Smooth muscle cell of the brain vasculature (primary cell): ENCODE data around the gene MPDZ.

ENCODE experiments used
- DNase-seq: peaks from one replicate; pipeline ENCODE4 v3.0.0-alpha.2; 2012; ENCODE audit warnings: low read depth, low spot score

The MPDZ gene, protein sequence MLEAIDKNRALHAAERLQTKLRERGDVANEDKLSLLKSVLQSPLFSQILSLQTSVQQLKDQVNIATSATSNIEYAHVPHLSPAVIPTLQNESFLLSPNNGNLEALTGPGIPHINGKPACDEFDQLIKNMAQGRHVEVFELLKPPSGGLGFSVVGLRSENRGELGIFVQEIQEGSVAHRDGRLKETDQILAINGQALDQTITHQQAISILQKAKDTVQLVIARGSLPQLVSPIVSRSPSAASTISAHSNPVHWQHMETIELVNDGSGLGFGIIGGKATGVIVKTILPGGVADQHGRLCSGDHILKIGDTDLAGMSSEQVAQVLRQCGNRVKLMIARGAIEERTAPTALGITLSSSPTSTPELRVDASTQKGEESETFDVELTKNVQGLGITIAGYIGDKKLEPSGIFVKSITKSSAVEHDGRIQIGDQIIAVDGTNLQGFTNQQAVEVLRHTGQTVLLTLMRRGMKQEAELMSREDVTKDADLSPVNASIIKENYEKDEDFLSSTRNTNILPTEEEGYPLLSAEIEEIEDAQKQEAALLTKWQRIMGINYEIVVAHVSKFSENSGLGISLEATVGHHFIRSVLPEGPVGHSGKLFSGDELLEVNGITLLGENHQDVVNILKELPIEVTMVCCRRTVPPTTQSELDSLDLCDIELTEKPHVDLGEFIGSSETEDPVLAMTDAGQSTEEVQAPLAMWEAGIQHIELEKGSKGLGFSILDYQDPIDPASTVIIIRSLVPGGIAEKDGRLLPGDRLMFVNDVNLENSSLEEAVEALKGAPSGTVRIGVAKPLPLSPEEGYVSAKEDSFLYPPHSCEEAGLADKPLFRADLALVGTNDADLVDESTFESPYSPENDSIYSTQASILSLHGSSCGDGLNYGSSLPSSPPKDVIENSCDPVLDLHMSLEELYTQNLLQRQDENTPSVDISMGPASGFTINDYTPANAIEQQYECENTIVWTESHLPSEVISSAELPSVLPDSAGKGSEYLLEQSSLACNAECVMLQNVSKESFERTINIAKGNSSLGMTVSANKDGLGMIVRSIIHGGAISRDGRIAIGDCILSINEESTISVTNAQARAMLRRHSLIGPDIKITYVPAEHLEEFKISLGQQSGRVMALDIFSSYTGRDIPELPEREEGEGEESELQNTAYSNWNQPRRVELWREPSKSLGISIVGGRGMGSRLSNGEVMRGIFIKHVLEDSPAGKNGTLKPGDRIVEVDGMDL (N-terminal part only)

GRCh38 chr9:13279284-13280141, at the start of gene MPDZ:
TSS of gene MPDZ (minus strand) at chr9:13279692. CDS start at chr9:13250315, 29,377 bp downstream.
- DNase-seq, result peak; percentile 46

DNA sequence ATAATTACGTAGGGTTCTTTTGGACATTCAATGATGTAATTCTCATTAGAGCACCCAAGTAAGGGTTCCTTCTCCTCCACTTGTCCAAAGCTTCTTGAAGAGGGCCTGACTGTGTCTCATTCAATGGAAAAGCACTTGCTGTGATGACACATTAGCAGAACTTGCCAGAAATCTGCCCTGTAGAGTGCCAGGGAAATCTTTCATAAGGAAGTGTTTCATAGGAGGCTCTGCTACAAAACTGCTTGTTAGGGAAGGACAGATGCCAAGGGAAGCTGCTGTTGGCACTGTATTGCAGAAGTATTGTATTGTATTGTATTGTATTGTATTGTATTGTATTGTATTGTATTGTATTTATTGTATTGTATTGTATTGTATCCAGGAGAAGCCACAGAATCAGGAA, 45.5 kb upstream of the MPDZ start:
- no peak for DNase-seq

GRCh38 chr9:13322828-13323550, 43.5 kb upstream of the MPDZ start:
- no peak for DNase-seq

DNA sequence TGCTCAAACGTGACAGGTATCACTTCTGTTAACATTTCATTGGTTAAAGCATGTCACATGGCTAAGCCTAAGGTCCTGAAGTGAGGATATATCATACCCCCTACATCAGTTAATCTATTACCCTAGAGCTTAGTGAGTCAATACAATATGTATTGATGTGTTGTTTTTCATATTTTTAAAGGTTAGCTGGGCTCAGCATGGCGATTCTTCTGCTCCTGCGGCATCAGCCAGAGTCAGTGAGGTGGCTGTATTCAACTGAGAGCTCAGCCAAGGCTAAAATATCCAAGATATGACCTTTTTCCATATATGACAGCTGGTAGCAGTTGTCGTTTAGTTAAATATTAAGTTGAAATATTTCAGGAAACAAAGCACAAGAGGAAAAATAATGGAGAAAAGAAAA, 38.5 kb upstream of the MPDZ start:
- DNase-seq, result no peak

- DNase-seq, result no peak
Observed at GRCh38 chr9:13296972-13297371, 17.5 kb upstream of the MPDZ start.

- DNase-seq, result no peak
Observed at GRCh38 chr9:13295556-13295955, 16.1 kb upstream of the MPDZ start.

DNA sequence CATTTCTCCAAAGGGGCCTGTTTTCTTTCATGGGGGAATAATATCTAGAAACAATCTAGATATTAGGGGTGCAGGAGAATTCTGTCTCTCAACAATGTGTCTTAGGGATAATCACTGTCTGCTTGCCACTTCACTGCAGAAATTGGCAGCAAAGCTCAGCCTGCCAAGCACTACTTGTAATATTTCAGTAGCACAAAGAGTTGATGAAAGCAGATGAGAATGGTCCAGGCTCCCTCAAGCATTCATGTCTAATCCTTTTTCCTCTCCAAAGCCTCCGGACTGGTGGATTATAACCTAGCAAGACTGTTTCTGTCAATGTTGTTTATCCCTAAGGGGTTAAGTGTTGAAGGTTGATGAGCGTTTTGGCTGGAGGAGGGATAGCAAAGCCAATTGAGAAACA, 13.3 kb upstream of the MPDZ start:
- no peak for DNase-seq

DNA sequence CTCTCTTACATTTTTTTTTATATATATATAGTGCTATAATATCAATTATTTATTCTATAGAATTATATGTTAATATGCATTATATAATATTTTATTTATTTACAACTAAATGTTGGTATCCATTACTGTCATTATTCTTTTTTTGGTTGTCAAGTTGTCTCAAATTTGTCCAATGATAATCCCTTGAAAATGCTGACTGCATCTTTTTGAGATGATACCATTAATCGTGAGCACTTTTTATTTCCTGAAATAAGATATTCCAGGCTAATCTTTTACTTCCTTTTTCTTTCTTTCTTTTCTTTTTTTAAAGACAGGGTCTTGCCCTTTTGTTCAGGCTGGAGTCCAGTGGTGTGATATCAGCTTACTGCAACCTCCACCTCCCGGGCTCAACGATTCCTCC, 12.7 kb upstream of the MPDZ start:
- DNase-seq, result no peak

- DNase-seq, result no peak
Observed at GRCh38 chr9:13291718-13292117, 12.2 kb upstream of the MPDZ start.

DNA sequence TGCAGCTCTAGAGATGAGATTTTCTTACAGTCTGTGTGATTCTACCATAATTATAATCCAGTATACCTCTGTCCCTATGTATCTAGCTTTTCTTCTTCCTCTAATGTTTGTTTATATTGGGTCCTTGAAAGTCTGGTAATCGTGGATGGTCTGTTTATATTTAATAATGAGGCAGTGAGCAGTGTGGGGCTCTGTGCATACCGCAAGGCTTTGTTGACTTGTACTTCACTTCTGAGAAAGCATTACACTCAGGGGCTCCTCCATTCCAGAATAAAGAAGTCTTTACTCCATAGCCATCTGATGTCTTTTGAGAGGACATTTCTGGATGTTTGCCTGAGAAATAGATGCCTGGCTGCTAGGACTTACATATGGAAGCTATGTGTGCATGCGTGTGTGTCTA, 4.5 kb upstream of the MPDZ start:
- no peak for DNase-seq

DNA sequence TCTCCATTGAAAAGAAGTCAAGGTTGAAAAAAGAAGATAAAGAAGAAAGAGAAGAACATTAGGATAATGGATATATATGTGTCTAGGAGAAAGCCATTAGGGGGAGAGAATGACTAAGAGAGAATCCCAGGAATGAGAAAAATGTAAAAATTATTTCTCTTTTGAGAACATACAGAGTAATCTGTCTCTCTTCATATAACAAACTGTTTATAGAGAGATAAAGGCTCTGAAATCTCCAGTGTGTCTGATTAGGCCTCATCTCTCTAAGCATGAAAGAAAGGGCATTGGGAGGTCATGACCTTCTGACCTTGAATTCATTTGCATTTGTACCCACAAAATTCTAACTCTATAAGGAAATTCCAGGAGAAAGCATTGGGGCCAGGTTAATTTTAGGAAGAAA, 3.5 kb upstream of the MPDZ start:
- no peak for DNase-seq

DNA sequence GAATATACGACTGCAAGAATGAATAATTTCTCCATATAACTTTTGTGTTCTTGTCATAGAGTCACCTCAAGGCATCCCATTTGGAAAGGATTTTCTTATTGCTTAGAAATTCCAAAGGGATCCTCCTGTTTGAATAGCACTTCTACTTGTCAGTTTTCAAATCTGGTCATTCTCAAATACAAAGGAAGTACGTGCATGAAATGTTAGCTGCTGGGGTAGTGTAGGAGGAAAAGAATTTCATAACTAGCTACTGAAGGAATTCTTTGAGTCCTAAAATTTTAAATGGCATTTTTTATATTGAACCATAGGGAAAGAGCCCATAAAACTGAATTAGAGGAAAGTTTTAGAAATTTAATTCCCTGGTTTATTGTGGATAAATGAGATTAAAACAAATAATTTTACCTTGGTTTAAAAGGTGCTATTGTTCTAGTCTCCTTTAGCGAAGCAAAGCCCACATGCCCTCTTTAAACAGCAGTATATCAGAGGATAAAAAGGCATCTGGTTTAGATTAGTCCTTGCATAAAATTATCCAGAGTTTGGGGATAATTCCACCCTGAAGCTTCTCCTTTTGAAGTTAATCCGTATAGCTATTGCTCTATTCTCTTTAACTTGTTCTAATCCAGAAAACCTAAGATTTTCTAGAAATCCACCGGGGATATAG, 2.0 kb upstream of the MPDZ start:
- no peak for DNase-seq

DNA sequence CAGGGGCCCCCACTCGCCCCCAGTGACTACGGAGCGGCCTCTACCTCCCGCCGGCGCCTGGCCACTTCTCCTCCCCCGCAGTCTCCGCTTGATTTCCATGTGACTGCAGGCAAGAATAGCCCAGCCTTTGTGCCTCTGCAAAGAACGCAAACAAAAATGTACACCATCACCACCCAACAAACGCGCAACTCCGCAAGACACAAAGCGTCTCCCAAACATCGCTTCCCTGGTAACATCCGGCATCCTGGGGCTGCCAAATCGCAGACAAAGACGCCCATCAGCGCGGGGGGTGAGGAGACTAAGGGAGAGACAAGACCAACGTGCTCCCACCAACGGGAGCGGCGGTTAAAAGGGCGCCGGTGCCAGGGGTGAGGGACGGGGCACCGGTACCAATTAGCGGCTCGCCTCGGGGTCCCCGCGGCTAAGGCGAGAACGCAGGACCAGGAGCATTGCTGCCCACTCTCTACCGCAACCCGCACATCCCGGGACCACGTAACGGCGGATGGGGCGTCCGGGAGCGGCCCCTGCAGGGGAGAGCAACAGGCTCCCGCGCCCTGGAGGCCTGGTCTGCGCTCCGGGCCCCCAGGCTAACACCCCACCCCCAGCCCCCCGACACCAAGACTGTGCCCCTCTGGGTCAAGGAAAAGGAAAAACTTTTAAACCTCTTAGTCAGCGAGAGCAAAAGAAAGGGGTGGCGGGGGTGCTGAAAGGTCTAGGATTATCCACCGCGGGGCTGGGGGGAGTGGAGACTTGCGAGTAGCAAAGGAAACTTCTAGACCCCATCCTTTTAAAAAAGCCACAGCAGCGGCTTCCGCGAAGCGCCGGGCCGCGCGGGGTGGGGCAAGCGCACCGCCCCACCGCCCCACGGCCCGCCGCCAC, 885 bp downstream of the MPDZ start:
- DNase-seq, result no peak

DNA sequence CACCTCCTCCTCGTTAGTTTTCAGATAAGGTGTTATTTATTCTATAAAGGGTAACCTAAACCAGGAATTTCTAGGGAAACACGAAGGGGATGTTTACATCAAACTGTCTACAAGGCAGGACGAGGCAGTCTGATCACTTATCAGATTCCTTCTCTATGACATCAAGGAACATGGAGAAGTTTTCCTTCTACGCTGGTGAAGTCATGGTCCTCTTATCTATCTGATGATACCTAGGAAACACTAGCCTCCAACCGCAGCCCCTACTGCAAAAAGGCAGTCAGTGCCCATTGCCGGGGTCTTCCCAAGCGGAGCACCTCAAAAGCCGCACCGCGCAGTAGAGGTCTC, 1.5 kb downstream of the MPDZ start:
- no peak for DNase-seq

GRCh38 chr9:13274886-13275641, 4.4 kb downstream of the MPDZ start:
- no peak for DNase-seq

DNA sequence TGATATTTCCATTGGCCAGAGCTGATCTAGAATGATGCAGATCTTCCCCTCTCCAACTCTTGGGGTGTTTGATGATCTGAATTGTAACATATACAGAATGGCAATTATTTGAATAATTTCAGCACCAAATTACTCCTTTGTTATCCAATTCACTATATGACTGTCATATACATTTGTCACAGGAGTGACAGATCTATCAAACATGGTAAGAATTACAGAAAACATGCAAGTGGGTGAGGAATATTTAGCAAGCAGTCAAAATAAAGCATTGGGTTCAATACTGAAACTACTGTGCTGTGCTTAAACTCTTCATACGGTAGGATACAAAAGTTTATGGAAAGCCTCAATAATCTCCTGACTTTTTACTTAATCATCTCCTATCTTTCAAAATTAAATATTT, 8.8 kb downstream of the MPDZ start:
- no peak for DNase-seq

- DNase-seq, result no peak
Observed at GRCh38 chr9:13269589-13270452, 9.7 kb downstream of the MPDZ start.
